Large intestine (tissue), 3 donors: ENCODE results near the gene CD1B. TPM values are rescaled to one million over a fixed set of nuclear protein-coding genes. Genes with fewer than 3 reads are reported as not detected.
"Not testable (repeated sequence)": the region's sequence is repeated elsewhere in the genome, so short reads cannot be mapped to it uniquely, and the experiment has no call there.

ENCODE experiments used
- DNase-seq, 2 donors: peaks; one replicate each; pipeline versions ENCODE4 v3.0.0 to v3.0.0-alpha.2; 2013
- H3K27ac ChIP-seq: one replicate; pipeline ENCODE4 v1.5.1; 2013; ENCODE audit warnings: low read length
- H3K27me3 ChIP-seq: 2 replicates; pipeline ENCODE4 v1.6.1; 2013; ENCODE audit warnings: low read length; ENCODE audit not compliant: control insufficient read depth, insufficient read depth
- H3K36me3 ChIP-seq: 2 replicates; pipeline ENCODE4 v1.6.1; 2013; ENCODE audit warnings: low read length; ENCODE audit not compliant: control insufficient read depth, insufficient read depth
- H3K4me1 ChIP-seq: one replicate; pipeline ENCODE4 v1.6.1; 2013; ENCODE audit warnings: low read length; ENCODE audit not compliant: control insufficient read depth, insufficient read depth
- H3K4me3 ChIP-seq: one replicate; pipeline ENCODE4 v1.5.1; 2013; ENCODE audit warnings: low read length
- H3K9me3 ChIP-seq: one replicate; pipeline ENCODE4 v1.6.1; 2013; ENCODE audit warnings: mild to moderate bottlenecking, low read depth, low read length, moderate library complexity; ENCODE audit not compliant: control insufficient read depth
- WGBS: methylation state at CpG from one replicate; pipeline ENCODE4 v1.1.5; 2013; ENCODE audit warnings: low lambda C conversion rate; ENCODE audit not compliant: insufficient coverage; 5-methylcytosine and 5-hydroxymethylcytosine counted together
- polyA plus RNA-seq: library from polyadenylated mRNA; unstranded; fragments of 120-200 nt; gene quantifications from one replicate; pipeline ENCODE4 v1.2.1, GENCODE V29; 2013

Gene CD1B
- polyA plus RNA-seq, 1 donor = not detected

DNA sequence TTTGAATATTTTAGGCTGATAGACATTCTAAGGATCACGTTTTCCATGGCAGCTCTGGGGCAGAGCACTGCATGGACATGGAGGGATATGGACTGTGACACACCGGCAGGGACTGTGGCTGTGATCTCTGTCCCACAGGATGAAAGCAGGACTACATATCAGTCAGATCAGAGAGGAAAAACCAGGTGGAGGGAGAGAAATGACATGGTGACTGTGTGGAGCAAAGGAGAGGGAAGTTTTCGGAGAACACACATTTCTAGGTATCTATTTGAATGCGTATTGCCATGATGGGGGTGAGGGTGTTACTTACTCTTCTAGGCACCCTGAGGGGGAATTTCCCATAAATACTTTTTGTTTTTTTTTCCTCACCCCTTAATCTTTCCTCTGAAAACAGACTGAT lies 44.8 kb downstream of the CD1B start:
- DNase-seq = no peak

DNA sequence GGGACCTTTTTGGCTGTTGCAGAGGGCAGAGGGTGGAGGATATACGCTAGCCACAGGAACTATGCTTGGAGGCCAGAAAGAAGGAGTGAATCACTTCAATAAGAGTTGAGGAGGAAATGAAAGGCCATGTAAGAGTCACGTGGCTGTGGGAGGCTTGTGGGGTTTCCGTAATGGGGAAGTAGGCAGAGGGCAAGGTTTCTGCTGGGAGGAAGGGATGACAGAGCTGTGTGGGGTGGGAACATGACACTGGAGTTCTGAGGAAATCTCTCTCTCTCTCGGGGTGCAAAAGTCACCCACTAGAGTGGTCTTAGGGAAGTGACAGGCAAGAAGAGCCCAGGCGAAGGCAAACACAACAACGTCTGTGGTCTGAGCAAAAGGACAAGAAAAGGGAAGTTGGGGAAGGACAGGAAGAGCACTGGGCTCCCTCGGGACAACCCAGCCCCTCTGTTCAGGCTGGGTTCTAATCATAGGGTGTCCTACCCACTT lies 45.5 kb downstream of the CD1B start:
- Histone ChIP-seq H3K27ac (no peak overlapping the region), H3K4me1 (no peaks in the 10 kb centered on the region), H3K4me3 (no peak overlapping the region), H3K36me3 (no peaks in the 10 kb centered on the region), H3K27me3 (no peaks in the 10 kb centered on the region), H3K9me3 (no peaks in the 10 kb centered on the region)
- WGBS = 0% methylated on average over 1 of the region's 7 CpGs
- peak in 1 of 2 donors; percentile 4 for DNase-seq

More for the DNA sequence above, 44.8 kb downstream of the CD1B start:
- no peaks in the 10 kb centered on the region for H3K9me3 ChIP-seq
- no peak overlapping the region for H3K4me3 ChIP-seq
- no peaks in the 10 kb centered on the region for H3K36me3 ChIP-seq
- no peaks in the 10 kb centered on the region for H3K27me3 ChIP-seq
- H3K27ac ChIP-seq = no peak overlapping the region
- H3K4me1 ChIP-seq = no peaks in the 10 kb centered on the region
- WGBS = no CpG with 5 or more reads among the region's 4 CpGs

DNA sequence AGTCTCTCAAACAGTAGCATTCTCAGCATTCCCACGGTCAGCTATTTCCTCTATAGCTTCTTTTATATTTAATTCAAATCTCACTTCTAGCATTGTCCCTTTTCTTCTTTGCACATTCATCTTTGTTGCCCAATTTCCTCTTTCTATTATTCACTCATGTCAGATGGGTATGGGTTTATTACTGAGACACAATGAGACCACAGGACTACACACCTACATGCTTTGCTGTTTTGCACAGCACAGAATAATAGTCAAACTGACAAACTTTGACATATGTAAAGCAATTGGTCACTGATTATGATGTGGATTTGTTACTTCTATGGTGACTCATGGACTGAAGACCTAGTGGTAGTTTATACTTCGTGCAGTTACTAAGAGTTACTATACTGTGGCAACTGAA lies 47.4 kb downstream of the CD1B start:
- DNase-seq = no peak
- Histone ChIP-seq H3K27me3 (no peaks in the 10 kb centered on the region), H3K4me1 (no peaks in the 10 kb centered on the region), H3K4me3 (no peak overlapping the region), H3K27ac (no peak overlapping the region), H3K36me3 (no peaks in the 10 kb centered on the region), H3K9me3 (no peaks in the 10 kb centered on the region)
- 70% methylated on average over 1 of the region's 2 CpGs for WGBS

DNA sequence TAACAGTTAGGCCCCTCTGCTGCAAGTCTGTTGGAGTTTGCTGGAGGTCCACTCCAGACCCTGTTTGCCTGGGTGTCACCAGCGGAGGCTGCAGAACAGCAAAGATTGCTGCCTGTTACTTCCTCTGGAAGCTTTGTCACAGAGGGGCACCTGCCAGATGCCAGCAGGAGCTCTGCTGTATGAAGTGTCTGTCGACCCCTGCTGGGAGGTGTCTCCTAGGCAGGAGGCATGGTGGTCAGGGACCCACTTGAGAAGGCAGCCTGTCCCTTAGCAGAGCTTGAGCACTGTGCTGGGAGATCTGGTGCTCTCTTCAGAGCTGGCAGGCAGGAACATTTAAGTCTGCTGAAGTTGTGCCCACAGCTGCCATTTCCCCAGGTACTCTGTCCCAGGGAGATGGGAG lies 48.9 kb downstream of the CD1B start:
- DNase-seq, H3K4me1 ChIP-seq, H3K27ac ChIP-seq, H3K27me3 ChIP-seq, H3K4me3 ChIP-seq, H3K36me3 ChIP-seq, H3K9me3 ChIP-seq: not testable (repeated sequence)
- WGBS = no CpG with 5 or more reads among the region's 2 CpGs

Other genes with a start within 250 kb of the CD1B start
- 5.7 TPM for gene CD1D, start 150.6 kb downstream of the CD1B start, polyA plus RNA-seq
- gene CD1A, start 77.1 kb downstream of the CD1B start, polyA plus RNA-seq = not detected
- 0.63 TPM for gene CD1C, start 41.6 kb downstream of the CD1B start, polyA plus RNA-seq
- 0.34 TPM for gene CD1E, start 22.4 kb upstream of the CD1B start, polyA plus RNA-seq
- not detected for gene OR10T2, start 67.9 kb upstream of the CD1B start, polyA plus RNA-seq
- gene OR10K2, start 94.7 kb upstream of the CD1B start, polyA plus RNA-seq = not detected
- gene OR10K1, start 130.3 kb upstream of the CD1B start, polyA plus RNA-seq = not detected
- not detected for gene OR10R2, start 140.7 kb upstream of the CD1B start, polyA plus RNA-seq
- not detected for gene OR6Y1, start 222.9 kb upstream of the CD1B start, polyA plus RNA-seq
- not detected for gene OR6P1, start 239.0 kb upstream of the CD1B start, polyA plus RNA-seq
- not detected for gene OR10X1, start 248.4 kb upstream of the CD1B start, polyA plus RNA-seq